ENCODE data around the gene ECE2.

Gene ECE2

DNA sequence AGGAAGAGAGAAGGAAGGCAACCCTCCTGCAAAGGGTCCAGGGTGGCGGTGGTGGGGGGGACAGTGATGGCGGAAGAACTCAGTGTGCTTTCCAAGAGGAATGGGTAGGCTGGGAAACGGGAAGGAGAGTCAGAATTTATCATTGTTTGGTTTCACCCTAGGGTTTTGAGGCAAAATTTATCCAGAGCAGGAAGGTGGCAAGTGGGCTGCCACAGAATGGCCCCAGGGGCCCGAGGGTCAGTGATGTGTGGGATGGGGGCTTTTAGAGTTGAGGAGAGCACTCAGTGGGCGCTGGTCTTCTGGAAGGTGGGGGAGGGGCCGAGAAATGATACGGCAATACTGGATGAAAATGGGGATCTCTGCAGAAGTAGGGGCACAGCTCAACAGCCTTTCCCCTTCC, 62.2 kb downstream of the ECE2 start:
- no peak for TF ChIP-seq GATA3 (IDR thresholded peaks at IDR 0.05; ENCODE audit: low read depth, low read length)
- TF ChIP-seq GATA2 (IDR thresholded peaks at IDR 0.05; ENCODE audit: low read depth, low read length): no peak

- TF ChIP-seq GATA2 (IDR thresholded peaks at IDR 0.05; ENCODE audit: low read depth, low read length) (no peak), GATA3 (IDR thresholded peaks at IDR 0.05; ENCODE audit: low read depth, low read length) (no peak)
These were observed 62.7 kb downstream of the ECE2 start for GRCh38 chr3:184338511-184338945.

DNA sequence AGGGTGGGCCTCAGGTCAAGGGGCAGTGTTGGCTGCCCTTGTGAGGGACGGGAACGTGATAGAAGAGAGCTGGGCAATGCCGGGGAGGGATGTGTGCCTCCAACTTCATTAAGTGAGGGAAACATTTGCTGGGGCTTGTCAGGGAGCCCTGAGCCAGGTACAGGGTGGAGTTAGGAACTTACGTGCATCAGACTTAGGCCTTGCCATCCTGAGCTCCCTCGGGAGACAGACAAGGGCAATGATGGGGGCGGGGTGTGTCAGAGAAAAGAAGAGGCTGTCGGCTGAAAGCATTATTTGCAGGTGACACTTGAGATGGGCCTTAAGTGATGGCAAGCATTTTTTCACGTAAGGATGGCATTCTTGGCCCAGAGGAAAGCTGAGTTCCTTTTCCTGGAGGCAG, 63.2 kb downstream of the ECE2 start:
- no peak for TF ChIP-seq GATA2 (IDR thresholded peaks at IDR 0.05; ENCODE audit: low read depth, low read length)
- TF ChIP-seq GATA3 (IDR thresholded peaks at IDR 0.05; ENCODE audit: low read depth, low read length): no peak

DNA sequence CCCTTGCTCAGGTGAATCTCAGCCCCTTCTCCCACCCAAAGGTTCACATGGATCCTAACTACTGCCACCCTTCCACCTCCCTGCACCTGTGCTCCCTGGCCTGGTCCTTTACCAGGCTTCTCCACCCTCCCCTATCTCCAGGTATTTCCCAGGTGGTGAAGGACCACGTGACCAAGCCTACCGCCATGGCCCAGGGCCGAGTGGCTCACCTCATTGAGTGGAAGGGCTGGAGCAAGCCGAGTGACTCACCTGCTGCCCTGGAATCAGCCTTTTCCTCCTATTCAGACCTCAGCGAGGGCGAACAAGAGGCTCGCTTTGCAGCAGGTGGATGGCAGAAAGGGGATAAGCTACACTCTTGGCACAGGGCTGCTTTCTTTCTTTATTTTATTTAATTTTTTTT, 66.1 kb downstream of the ECE2 start:
- TF ChIP-seq GATA2 (IDR thresholded peaks at IDR 0.05; ENCODE audit: low read depth, low read length): no peak

Data from SH-SY5Y (cell line).